CD4-positive, alpha-beta T cell treated with Interleukin-4 for 1 hour (primary cell): Measurements from ENCODE around the gene B3GAT1.
"Not testable (repeated sequence)": the region's sequence is repeated elsewhere in the genome, so short reads cannot be mapped to it uniquely, and the experiment has no call there.

ENCODE experiments used
- DNase-seq, 2 donors: peaks; one replicate each; pipeline ENCODE4 v3.0.0-alpha.2; 2020 to 2022

Gene B3GAT1, protein sequence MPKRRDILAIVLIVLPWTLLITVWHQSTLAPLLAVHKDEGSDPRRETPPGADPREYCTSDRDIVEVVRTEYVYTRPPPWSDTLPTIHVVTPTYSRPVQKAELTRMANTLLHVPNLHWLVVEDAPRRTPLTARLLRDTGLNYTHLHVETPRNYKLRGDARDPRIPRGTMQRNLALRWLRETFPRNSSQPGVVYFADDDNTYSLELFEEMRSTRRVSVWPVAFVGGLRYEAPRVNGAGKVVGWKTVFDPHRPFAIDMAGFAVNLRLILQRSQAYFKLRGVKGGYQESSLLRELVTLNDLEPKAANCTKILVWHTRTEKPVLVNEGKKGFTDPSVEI

DNA sequence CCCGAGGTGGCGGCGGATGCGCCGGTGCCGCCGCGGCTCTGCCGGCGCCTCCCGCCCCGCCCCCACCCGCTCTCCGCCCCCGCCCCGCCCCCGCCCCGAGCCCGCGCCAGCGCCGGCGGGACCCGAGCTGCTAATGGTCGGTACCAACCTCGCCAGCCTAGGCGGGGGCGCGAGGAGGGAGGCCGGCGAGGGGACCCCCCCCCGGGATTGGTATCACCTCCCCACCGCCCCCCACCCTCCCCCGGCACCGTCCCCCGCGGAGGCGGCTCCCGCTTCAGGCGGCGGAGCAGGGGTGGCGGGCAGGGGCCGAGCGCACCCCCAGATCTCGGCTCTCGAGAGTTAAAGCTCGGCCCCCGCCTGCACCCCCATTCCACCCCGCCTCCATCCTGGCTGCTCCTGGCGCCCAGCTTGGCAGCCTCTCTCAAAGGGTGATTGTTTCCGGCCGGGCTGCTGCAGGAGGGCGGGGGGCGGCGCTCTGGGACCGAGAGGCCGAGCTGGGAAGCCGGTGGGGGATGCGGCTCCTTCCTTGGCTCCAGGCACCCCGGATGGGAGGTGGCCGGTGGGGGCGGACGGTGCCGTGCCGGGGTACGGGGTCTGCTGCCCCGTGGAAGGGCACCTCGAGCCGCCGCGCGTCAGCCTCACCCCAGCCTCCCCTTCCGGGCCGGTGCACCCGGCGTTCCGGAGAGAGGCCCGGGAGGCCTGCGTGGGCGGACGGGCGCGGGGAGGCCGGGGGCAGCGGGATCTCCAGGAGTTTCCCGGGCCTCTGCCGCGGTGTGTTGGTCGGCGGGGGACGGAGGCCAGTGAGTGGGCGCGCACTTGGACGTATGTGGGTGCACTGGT is at the start of gene B3GAT1:
B3GAT1 (minus strand) TSS at position 40 of the 840 bp plus-strand sequence. CDS start 24,583 bp downstream, outside the sequence.
- peak in 1 of 2 donors; percentile 15 for DNase-seq

DNA sequence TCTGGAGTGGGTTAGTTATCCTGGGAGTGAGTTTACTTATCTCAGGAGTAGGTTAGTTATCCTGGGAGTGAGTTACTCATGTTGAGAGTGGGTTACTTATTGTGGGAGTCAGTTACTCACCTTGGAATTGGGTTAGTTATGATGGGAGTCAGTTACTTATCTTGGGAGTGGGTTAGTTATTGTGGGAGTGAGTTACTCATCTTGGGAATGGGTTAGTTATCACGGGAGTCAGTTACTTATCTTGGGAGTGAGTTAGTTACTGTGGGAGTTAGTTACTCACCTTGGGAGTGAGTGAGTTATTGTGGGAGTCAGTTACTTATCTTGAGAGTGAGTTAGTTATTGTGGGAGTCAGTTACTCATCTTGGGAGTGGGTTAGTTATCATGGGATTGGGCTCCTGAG is 49.6 kb upstream of the B3GAT1 start:
- DNase-seq = no peak

DNA sequence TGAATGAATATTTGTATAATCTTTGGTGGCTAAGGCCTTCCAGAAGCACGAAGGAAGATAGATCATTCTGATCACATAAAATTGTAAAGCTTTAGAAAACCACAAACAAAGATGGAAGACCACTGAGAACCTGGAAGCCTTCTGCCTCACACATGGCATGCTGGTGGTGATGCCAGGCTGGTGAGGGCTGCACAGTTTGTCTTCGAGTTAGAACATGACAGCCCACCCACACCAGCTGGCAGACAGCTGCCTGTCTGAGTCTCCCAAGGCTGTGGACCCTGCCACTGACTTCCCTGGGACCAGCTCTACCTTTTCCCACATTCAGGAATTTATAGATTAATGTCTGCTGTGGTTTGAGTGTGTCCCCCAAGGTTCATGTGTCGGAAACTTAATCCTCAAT is 48.8 kb upstream of the B3GAT1 start:
- DNase-seq = no peak

DNA sequence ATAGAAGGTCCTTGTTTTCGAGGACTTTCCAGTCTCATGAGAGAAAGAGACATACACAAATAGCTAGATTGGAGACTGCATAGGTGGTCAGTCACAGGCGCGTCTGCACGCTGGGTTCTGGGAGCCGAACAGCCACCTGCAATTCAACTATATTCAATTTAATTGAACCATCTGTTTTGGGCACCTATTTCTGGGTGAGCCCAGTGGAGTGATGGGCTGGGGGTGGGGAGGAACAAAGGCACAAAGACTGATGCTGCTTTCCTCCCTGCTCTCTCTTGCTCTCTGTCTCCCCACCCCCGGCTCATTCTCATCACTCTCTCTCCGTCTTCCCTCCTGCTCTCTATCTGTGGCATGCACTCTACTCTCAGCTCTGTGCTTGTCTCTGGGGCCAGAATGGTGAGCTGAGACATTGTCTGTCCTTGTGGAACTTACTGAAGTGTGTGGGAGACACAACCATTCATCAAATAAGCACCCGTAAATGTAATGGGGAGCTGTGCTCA is 48.1 kb upstream of the B3GAT1 start:
- no peak for DNase-seq

DNA sequence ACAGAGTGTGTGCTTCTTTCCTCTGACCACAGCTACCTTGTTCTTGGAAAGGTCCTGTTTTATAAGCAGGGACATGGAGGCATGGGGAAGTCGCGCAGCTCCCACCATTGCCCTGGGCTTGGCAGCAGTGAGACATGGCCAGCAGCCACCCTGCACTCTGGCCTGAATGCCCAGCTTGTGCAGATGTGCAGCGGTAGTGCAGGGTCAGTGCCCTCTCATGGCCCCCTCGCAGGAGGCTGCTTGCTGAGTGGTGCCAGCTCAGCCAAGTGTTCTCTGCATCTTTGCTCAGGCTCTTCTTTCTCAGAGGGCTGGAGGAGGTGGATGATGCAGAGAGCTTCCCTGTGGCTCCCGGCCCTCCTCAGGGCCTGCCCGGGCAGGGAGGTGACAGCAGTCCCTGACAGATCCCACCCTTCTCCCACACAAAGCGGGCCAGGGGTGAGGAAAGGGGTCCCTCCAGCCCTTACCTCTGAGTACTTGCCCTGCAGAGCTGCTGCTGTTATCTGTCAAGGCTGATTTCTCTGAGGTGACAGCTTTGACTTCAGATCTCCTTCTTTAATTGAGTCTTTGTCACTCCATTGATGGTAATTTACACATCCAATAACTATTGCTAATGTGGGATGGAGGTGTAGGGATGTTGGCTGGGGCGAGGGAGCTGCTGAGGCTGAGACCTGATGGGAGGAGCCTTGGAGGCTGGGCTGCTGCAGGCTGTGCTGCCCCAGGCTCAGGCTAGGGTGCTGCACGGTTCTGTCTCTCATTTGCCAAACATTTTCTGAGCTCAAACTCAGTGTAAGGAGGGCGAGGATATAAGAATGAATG is 47.4 kb upstream of the B3GAT1 start:
- DNase-seq = no peak

DNA sequence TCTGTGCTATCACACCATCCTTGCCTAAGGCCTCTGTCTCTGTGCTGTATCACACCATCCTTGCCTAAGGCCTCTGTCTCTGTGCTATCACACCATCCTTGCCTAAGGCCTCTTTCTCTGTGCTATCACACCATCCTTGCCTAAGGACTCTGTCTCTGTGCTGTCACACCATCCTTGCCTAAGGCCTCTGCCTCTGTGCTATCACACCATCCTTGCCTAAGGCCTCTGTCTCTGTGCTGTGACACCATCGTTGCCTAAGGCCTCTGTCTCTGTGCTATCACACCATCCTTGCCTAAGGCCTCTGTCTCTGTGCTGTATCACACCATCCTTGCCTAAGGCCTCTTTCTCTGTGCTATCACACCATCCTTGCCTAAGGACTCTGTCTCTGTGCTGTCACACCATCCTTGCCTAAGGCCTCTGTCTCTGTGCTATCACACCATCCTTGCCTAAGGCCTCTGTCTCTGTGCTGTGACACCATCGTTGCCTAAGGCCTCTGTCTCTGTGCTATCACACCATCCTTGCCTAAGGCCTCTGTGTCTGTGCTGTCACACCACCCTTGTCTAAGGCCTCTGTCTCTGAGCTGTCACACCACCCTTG is 45.5 kb upstream of the B3GAT1 start:
- not testable (repeated sequence) for DNase-seq

DNA sequence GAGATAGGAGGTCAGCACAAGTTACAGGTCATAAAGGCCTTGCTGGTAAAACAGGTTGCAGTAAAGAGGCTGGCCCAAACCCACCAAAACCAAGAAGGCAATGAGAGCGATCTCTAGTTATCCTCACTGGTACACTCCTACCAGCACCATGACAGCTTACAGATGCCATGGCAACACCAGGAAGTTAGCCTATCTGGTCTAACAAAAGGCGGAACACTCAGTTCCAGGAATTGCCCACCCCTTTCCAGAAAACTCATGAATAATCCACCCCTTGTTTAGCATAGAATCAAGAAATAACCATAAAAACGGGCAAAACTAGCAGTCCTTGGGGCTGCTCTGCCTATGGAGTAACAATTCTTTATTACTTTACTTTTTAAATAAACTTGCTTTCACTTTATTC is 43.5 kb upstream of the B3GAT1 start:
- no peak for DNase-seq

DNA sequence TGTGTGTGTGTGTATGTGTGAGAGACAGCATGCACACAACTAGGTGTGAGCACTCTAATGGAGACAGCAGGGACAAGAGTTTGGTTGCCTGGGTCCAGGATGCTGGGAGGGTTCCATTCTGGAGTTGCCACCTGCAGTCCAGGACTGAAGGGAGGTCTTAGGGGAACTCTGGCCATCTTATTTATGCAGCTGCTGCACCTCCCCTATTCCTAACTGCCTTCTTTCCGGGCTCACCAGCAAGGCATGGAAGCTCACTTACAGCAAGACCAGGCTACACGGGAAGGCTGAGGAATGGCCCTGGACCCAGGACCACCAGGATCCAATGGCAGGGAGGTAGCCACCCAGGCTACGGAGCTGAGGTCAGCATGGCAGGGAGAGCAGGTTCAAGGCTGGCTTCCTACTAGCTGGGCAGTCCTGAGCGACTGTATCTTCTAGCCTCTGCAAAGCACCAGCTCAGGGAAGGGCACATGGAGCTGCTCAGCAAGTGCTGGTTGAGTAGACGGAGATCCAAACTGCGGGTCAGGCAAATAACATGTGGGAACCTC is 42.2 kb upstream of the B3GAT1 start:
- DNase-seq = no peak

DNA sequence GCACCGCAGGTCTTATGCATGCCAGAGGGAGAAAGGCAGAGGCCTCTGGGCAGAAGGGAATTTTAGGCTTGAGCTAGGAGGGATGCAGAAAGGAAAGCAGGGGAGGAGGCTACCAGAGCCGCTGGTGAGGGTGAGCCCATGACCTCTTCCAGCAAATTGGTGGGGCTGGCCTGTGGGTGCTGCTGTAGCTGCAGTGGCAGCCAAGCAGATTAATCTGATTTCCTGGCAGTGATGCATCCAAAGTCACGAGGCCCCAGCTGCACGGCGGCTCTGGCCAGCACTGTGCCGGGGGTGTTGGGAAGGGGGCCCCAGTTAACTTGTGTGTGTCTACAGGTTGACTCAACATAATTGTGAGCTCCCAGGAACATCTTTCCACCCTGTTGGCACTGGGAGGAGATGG is 41.4 kb upstream of the B3GAT1 start:
- no peak for DNase-seq

DNA sequence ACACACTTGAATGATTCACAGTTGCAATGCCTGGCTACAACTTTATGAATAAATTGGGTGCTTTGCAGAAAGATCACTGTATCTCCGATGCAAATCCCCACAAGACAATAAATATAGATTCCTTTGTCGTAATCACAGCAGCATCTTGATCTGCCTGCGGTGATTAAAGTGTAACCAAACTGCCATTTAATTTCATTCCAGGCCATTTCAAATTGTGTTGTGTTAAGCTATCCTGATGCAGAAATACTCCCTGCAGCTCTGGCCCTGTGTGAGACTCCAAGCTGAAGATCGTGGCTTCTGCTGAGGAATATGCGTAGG is 40.8 kb upstream of the B3GAT1 start:
- DNase-seq = no peak

DNA sequence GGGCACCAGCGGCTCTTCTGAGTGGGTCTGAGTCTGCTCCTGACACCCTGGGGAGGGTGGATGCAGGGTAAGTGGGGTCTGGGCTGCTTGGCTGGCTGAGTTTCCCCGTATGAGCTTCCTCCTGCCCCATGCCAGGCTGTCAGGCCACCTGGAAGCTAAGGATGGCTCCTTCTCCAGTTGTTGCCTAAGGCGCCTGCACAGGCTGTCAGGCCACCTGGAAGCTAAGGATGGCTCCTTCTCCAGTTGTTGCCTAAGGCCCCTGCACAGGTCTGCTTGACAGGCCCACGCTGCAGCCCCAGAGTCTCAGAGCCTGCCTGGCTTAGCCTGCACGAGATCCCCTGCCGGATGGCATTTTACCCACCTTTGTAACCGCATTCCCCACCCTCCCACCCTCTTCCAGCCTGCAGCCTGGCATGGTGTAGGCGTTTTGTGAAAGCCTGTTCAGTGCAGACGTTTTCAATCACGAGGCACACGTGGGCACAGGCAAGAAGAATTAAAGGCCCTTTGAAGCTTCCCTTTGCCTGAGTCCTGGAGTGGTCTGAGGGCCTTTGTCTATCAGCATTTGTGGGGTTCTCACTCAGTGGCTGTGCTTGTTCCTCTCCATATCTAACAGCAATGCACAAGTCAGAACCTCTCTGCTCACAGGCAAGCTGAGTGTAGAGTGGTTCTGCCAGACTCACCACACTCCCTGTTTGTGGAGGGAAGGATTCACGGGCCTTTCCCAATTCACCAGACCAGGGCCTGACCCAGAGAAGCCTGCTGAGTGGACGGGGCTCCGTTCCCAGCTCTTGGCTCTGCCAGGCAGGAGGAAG is 40.2 kb upstream of the B3GAT1 start:
- no peak for DNase-seq

DNA sequence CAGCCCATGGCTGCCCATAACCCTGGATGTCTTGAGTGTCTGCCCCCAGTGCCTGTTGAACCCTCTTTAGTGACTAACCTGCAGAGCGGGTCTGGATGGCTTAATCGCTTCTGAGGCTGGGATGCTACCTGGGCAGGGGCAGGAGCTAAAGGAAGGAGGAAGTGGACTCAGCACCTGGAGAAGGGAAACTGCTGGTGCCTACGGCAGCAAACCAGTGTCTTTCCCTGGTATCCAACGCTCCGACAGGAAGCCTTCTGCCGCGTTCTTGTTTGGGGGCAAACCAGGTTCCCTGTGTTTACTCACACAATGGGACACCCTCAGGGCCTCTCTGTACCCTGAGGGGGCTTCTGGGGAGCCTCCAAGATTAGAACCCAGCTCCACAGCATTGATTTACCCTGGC is 38.1 kb upstream of the B3GAT1 start:
- no peak for DNase-seq

DNA sequence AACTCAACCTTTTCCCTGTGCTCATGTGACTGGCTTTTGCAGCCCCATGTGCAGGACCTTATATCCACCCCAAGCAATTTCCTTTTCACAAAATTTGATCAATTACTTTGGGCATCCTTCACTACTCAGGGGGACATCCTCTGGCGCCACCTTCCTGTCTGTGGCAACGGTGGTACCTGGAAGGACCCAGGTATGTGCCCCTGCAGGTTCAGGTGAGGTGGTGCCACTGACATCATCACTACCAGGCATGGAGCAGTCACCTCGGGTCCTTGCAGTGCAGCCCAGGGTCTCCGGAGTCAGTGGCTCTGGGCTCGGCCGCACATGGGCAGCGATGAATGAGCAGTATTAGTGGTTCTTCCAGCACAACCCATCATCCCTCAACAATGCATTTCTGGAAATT is 37.7 kb upstream of the B3GAT1 start:
- peak in 1 of 2 donors; percentile 3 for DNase-seq

DNA sequence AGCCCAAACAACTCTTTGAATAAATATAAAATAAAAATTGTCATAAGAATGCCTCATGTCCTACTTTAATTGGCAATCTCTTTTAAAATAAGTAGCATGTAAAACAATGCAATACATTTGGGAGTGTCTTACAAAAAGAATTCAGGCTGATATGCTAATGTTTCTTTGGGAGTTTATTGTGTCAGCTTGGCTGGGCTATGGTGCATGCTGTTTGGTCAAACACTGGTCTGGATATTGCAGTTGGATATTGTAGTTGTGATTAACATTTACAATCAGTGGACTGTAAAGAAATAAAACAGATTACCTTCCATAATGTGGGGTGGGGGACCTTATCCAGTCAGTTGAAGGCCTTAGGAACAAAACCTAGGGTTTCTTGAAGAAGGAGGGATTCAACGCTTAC is 37.0 kb upstream of the B3GAT1 start:
- DNase-seq = no peak

DNA sequence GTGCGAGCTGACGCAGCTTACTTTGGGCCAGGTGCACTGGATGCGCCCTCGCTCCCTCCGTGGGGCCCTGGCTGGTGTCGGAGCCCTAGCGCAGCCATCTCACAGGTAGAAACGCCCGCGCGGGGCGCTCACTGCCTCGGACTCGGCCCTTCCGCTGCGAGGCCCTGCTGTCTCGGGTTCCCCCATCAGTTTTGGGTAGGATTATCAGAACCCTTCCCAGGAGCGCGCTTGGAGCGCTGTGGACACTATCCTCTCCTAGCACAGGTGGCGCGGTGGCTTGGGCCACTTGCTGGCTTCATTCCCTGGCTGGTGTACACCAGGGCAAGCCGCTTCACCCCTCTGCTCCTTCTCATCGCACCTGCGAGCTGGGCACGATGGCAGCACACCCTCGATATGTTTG is 35.7 kb upstream of the B3GAT1 start:
- no peak for DNase-seq

DNA sequence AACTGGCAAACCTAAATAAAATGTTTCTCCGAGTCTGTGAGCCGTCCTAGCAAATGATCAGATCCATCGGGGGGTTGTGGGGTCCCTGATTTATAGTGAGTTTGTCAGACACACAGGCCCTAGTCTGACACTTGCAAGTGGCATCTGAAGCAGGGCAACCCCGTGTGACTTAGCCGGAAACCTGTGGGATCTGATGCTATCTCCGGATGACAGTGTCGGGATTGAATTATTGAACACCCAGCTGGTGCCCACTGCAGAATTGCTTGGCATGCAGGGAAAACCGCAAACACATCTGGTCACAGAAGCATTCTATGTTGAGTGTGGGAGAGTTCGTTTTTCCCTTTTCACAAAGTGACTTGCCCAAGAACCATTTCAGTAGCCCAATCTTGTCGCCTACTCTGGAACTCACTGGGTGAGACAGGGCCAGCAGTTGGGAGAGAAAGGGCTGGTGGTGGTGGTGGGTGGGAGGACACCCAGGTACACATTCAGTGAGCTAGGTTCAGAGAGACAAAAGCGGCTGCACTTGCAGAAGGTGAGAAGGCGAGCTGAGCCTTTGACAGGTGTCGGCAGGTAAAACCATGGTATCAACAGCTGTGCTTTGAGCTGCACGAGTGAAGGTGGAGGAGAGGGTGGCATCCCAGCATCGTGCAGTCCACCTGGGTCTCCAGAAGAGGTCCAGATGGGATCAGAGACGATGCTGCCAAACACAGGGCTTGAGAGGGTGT is 33.7 kb upstream of the B3GAT1 start:
- no peak for DNase-seq

DNA sequence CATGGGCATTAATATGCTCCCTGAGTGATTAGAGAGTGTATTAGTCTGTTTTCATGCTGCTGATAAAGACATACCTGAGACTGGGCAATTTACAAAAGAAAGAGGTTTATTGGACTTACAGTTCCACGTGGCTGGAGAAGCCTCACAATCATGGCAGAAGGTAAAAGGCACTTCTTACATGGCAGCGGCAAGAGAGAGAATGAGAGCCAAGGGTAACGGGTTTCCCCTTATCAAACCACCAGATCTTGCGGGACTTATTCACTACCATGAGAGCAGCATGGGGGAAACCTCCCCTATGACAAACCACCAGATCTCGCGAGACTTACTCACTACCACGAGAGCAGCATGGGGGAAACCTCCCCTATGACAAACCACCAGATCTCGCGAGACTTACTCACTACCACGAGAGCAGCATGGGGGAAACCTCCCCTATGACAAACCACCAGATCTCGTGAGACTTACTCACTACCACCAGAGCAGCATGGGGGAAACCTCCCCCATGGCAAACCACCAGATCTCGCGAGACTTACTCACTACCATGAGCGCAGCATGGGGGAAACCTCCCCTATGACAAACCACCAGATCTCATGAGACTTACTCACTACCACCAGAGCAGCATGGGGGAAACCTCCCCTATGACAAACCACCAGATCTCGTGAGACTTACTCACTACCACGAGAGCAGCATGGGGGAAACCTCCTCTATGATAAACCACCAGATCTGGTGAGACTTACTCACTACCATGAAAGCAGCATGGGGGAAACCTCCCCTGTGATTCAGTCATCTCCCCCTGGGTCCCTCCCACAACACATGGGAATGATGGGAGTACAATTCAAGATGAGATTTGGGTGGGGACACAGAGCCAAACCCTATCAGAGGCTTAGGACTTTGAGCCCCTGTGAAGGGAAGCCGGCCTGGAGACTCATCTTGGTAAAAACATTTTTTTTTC is 32.4 kb upstream of the B3GAT1 start:
- DNase-seq = not testable (repeated sequence)

DNA sequence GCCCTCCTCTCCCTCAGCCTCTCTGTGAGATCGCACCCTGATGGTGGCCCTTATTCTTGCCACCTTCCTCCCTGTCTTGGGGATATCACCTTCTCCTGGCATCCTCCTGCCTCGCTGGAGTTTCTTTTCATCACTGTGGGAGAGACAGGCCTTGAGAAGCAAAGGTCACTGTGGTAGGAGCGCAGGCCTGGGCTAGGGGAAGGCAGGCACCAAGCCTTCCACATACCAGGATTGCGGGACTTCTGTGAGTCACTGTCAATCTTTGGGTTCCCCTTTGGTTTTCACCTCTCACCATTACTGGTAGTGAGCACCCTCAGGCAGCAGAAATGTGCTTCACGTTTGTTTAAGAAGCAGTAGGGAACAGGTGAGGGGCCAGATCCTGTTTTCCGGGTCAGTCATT is 31.2 kb upstream of the B3GAT1 start:
- DNase-seq = no peak

DNA sequence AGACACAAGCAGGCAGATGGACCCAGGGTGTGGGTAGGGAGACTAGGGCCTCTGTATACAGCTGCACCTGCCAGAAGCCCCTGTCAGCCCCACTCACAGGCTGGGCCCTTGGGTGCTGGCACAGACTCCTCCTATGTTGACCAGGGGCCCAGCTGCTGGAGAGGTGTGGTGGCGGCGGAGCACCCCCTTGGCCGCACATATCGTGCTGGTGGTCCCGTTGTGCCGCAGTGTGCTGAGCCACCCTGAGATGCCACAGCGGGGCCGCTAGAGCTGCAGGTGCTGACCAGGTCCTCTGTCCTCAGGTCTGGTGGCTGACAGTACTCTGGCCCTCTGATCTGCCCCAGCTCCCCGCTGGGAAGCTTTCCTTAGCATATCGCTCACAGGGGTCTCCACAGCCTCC is 30.2 kb upstream of the B3GAT1 start:
- no peak for DNase-seq

DNA sequence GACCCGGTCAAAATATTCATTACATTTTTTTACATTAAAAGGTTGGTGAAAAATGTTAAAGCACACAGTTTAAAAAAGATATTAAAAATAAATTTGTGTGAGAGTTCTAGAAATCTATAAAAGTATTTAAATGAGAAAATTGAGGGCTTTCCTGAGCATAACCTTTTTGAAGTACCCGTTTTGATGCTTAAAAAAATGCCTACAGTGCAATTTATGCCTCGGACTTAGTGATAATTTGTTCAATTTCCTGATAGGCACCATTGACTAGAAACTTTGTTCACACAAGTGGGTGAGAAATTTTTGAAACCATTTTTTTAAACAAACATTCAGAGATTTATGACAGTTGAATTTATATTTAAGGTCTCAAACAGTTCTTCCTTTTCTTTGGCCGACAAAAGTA is 29.7 kb upstream of the B3GAT1 start:
- DNase-seq = no peak
